H7 (cell line): Measurements from ENCODE around the gene DPPA4. TPM values are rescaled to one million over a fixed set of nuclear protein-coding genes. Genes with fewer than 3 reads are reported as not detected.
"Not testable (repeated sequence)": the region's sequence is repeated elsewhere in the genome, so short reads cannot be mapped to it uniquely, and the experiment has no call there.

ENCODE experiments used
- DNase-seq: peaks from one replicate; pipeline ENCODE4 v3.0.0; 2012
- H3K27me3 ChIP-seq: 2 replicates; pipeline ENCODE4 v1.6.0; 2011; ENCODE audit warnings: mild to moderate bottlenecking, low read length; ENCODE audit not compliant: control insufficient read depth, insufficient read depth
- H3K36me3 ChIP-seq: replicated peaks from 2 replicates; pipeline ENCODE4 v1.5.1; 2011; ENCODE audit warnings: low read length; ENCODE audit not compliant: control insufficient read depth, insufficient read depth
- H3K4me3 ChIP-seq: 2 replicates; pipeline ENCODE4 v1.5.1; 2011; ENCODE audit warnings: low read depth, mild to moderate bottlenecking, control low read depth, low read length, moderate library complexity; ENCODE audit not compliant: insufficient read depth
- total RNA-seq: library from RNA; depleted of rRNA; stranded (reverse); fragments of >200 nt; shearing (Covaris generic); gene quantifications from 2 replicates; pipeline ENCODE4 v1.2.3, GENCODE V29; 2014; rRNA removed

Gene DPPA4
- total RNA-seq, result 546 and 887 TPM in 2 replicates

DNA sequence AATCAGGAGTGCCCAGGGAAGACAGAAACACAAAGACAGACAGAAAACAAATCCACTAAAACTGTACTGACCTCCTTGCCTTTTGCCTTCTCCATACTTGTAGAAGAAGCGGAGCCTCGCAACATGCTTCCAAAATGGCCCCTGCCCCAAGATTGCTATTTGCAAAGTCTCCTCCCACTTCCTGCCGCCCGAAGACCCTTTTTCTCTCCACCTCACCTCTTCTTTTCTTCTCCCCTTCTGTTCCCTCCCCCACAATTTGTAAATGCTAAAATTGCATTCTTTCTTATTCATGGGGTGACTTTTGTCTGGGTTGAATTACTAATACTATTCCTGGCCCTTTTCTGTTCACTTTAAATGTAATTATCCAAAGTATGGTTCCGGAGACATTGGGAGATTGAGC, at the start of gene DPPA4:
Gene DPPA4 (minus strand): TSS at position 154 of the 400 bp plus-strand sequence. CDS start 29 bp downstream, at position 125.
- H3K4me3 ChIP-seq, result peak within 1 kb of the TSS; percentile 95
- H3K27me3 ChIP-seq, result no peaks in the 10 kb centered on the region
- DNase-seq, result peak; percentile 84
- H3K36me3 ChIP-seq, result peaks cover 43% of the 10 kb centered on the region

GRCh38 chr3:109385442-109386318, 48.3 kb upstream of the DPPA4 start:
- DNase-seq, result no peak
- Histone ChIP-seq H3K27me3 (no peaks in the 10 kb centered on the region), H3K36me3 (no peaks in the 10 kb centered on the region), H3K4me3 (no peak overlapping the region)

GRCh38 chr3:109384164-109384563, 46.8 kb upstream of the DPPA4 start:
- Histone ChIP-seq H3K4me3 (no peak overlapping the region), H3K36me3 (no peaks in the 10 kb centered on the region; the same call in 1 of the 2 replicates), H3K27me3 (no peaks in the 10 kb centered on the region)
- DNase-seq, result no peak

GRCh38 chr3:109382588-109382987, 45.2 kb upstream of the DPPA4 start:
- DNase-seq, result peak; percentile 50
- no peak overlapping the region for H3K4me3 ChIP-seq
- no peaks in the 10 kb centered on the region for H3K27me3 ChIP-seq
- H3K36me3 ChIP-seq, result no peaks in the 10 kb centered on the region; the same call in 1 of the 2 replicates

- DNase-seq, result no peak
- Histone ChIP-seq H3K4me3 (no peak overlapping the region), H3K36me3 (no peaks in the 10 kb centered on the region; the same call in 1 of the 2 replicates), H3K27me3 (no peaks in the 10 kb centered on the region)
These were observed 38.6 kb upstream of the DPPA4 start for GRCh38 chr3:109375975-109376374.

- DNase-seq, H3K4me3 ChIP-seq, H3K36me3 ChIP-seq, H3K27me3 ChIP-seq: not testable (repeated sequence)
These were observed 37.1 kb upstream of the DPPA4 start for GRCh38 chr3:109374434-109374833.

DNA sequence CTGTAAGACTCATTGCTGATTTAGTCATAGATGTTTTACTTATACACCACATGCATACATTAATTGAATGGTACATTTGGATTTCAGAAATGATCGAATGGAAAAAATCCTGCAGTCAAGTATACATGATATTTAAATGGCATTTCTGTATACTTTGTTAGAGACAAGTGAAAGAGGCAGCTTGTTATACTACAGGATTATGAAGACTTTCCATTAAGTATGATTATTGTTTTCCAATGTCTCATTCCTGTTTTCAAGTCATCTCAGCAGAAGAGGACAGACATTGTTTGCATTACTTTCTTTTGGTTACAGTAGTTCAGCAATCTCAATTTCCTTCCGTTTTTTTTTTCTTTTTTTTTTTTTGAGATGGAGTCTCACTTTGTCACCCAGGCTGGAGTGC, 36.6 kb upstream of the DPPA4 start:
- H3K4me3 ChIP-seq, result no peak overlapping the region
- DNase-seq, result no peak
- no peaks in the 10 kb centered on the region for H3K27me3 ChIP-seq
- H3K36me3 ChIP-seq, result no peaks in the 10 kb centered on the region

- Histone ChIP-seq H3K27me3 (no peaks in the 10 kb centered on the region), H3K4me3 (no peak overlapping the region), H3K36me3 (no peaks in the 10 kb centered on the region)
- DNase-seq, result no peak
These were observed 35.3 kb upstream of the DPPA4 start for GRCh38 chr3:109372639-109373038.

DNA sequence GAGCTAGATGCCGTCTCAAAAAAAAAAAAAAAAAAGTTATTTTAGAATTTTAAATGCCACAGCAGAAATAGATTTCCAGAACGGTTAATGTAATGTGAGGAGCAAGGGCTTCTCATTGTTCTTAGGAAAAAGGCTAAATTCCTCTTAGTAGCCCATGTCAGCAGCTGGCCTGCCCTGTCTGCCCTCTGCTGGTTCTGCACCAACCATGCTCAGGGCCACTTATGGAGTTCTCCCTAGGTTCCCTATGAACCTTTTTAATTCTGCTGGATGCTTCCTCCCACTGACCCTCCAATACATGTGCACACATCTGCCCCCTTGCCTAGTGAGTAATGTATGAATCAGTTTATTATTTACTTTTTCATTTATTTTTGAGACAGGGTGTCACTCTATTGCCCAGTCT, 32.2 kb upstream of the DPPA4 start:
- H3K36me3 ChIP-seq, result no peaks in the 10 kb centered on the region; the same call in 1 of the 2 replicates
- H3K27me3 ChIP-seq, result no peaks in the 10 kb centered on the region
- peak; percentile 67 for DNase-seq
- H3K4me3 ChIP-seq, result no peak overlapping the region

GRCh38 chr3:109364088-109364487, 26.7 kb upstream of the DPPA4 start:
- H3K36me3 ChIP-seq, result peaks cover 2% of the 10 kb centered on the region
- H3K27me3 ChIP-seq, result no peaks in the 10 kb centered on the region
- H3K4me3 ChIP-seq, result no peak overlapping the region
- DNase-seq, result no peak

DNA sequence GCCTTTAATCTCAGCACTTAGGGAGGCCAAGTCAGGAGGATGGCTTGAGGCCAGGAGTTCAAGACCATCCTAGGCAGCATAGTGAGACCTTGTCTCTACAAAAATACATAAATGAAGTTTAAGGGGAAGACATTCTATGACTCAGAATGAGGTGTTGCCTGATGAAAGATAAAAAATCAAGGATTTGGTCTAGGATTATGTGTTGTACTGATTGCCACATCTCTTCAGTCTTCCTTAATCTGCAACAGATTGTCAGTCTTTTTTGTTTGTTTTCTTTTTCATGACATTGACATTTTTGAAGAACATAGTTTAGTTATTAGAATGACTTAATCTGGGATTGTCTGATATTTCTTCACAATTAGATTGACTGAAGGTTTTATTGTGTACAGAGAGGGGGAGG, 26.3 kb upstream of the DPPA4 start:
- DNase-seq, result no peak
- Histone ChIP-seq H3K36me3 (peaks cover 2% of the 10 kb centered on the region), H3K27me3 (no peaks in the 10 kb centered on the region), H3K4me3 (no peak overlapping the region)

- Histone ChIP-seq H3K36me3 (peaks cover 2% of the 10 kb centered on the region), H3K27me3 (no peaks in the 10 kb centered on the region), H3K4me3 (no peak overlapping the region)
- no peak for DNase-seq
These were observed 25.5 kb upstream of the DPPA4 start for GRCh38 chr3:109362823-109363222.

DNA sequence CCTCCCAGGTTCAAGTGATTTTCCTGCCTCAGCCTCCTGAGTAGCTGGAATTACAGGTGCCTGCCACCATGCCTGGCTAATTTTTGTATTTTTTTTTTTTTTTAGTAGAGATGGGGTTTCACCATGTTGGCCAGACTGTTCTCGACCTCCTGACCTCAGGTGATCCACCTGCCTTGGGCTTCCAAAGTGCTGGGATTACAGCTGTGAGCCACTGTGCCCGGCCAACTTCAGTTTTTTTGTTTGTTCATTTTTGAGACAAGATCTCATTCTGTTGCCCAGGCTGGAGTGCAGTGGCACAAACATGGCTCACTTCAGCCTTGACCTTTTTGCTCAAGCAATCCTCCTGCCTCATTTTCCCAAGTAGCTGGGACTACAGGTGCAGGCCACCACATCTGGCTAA, 21.5 kb upstream of the DPPA4 start:
- H3K36me3 ChIP-seq, H3K27me3 ChIP-seq, DNase-seq: not testable (repeated sequence)

GRCh38 chr3:109356442-109357155, 19.3 kb upstream of the DPPA4 start:
- peak; percentile 36 for DNase-seq
- Histone ChIP-seq H3K4me3 (no peak overlapping the region), H3K27me3 (no peaks in the 10 kb centered on the region), H3K36me3 (peaks cover 5% of the 10 kb centered on the region)

More for the DNA sequence above, 21.5 kb upstream of the DPPA4 start:
- not testable (repeated sequence) for H3K4me3 ChIP-seq
